Measurements from ENCODE around the gene C10orf143. TPM values are rescaled to one million over a fixed set of nuclear protein-coding genes. Genes with fewer than 3 reads are reported as not detected.

C10orf143 gene
- total RNA-seq, 3 donors from 2014 or later (not counting 1 experiment from before 2014, with no cell fraction given) = 7.1 to 10.9 (median 8.2) TPM

- no peaks in the 10 kb centered on the region for H3K4me1 Mint-ChIP-seq
- 89% methylated on average over 28 of the region's 28 CpGs for WGBS (ENCODE audit: insufficient coverage)
- Histone ChIP-seq H3K4me1 (ENCODE audit: control insufficient read depth, insufficient read depth, low read length) (no peaks in the 10 kb centered on the region), H3K9me3 (ENCODE audit: control insufficient read depth, insufficient read depth, low read length) (no peaks in the 10 kb centered on the region), H3K36me3 (ENCODE audit: control insufficient read depth, insufficient read depth, low read length) (no peaks in the 10 kb centered on the region), H3K27me3 (ENCODE audit: control insufficient read depth, insufficient read depth, low read length) (no peaks in the 10 kb centered on the region), H3K27ac (ENCODE audit: low read length) (no peak overlapping the region), H3K4me3 (ENCODE audit: low read length) (no peak overlapping the region)
- no peak overlapping the region for H3K27ac Mint-ChIP-seq
- no peak overlapping the region for H3K4me3 Mint-ChIP-seq
- intact Hi-C loops (cut with micrococcal nuclease) = no loop called here
- no peaks in the 10 kb centered on the region for H3K27me3 Mint-ChIP-seq (ENCODE audit: low read depth in 2 of 2)
- no peaks in the 10 kb centered on the region for H3K36me3 Mint-ChIP-seq
- no peaks in the 10 kb centered on the region for H3K9me3 Mint-ChIP-seq
- TF ChIP-seq CTCF (IDR thresholded peaks at IDR 0.05) = no peak
- ATAC-seq = no peak
- no peak for DNase-seq
Measured at GRCh38 chr10:130022511-130023299, 87.9 kb downstream of the C10orf143 start.

GRCh38 chr10:130022086-130022485, 88.5 kb downstream of the C10orf143 start:
- H3K9me3 ChIP-seq (ENCODE audit: control insufficient read depth, insufficient read depth, low read length) = no peaks in the 10 kb centered on the region
- Mint-ChIP-seq H3K4me3 (no peak overlapping the region), H3K27ac (no peak overlapping the region), H3K4me1 (no peaks in the 10 kb centered on the region), H3K36me3 (no peaks in the 10 kb centered on the region), H3K27me3 (ENCODE audit: low read depth in 2 of 2) (no peaks in the 10 kb centered on the region), H3K9me3 (no peaks in the 10 kb centered on the region)
- H3K27me3 ChIP-seq (ENCODE audit: control insufficient read depth, insufficient read depth, low read length) = no peaks in the 10 kb centered on the region
- WGBS (ENCODE audit: insufficient coverage) = 90% methylated on average over 6 of the region's 6 CpGs
- no peak for TF ChIP-seq CTCF (IDR thresholded peaks at IDR 0.05)
- intact Hi-C loops (cut with micrococcal nuclease) = no loop called here
- no peaks in the 10 kb centered on the region for H3K36me3 ChIP-seq (ENCODE audit: control insufficient read depth, insufficient read depth, low read length)
- H3K4me3 ChIP-seq (ENCODE audit: low read length) = no peak overlapping the region
- no peaks in the 10 kb centered on the region for H3K4me1 ChIP-seq (ENCODE audit: control insufficient read depth, insufficient read depth, low read length)
- ATAC-seq (no peak), DNase-seq (no peak)
- no peak overlapping the region for H3K27ac ChIP-seq (ENCODE audit: low read length)

- Histone ChIP-seq H3K4me1 (ENCODE audit: control insufficient read depth, insufficient read depth, low read length) (no peaks in the 10 kb centered on the region), H3K4me3 (ENCODE audit: low read length) (no peak overlapping the region), H3K27me3 (ENCODE audit: control insufficient read depth, insufficient read depth, low read length) (no peaks in the 10 kb centered on the region), H3K27ac (ENCODE audit: low read length) (no peak overlapping the region), H3K9me3 (ENCODE audit: control insufficient read depth, insufficient read depth, low read length) (no peaks in the 10 kb centered on the region), H3K36me3 (ENCODE audit: control insufficient read depth, insufficient read depth, low read length) (no peaks in the 10 kb centered on the region)
- Mint-ChIP-seq H3K4me3 (no peak overlapping the region), H3K4me1 (no peaks in the 10 kb centered on the region), H3K9me3 (no peaks in the 10 kb centered on the region), H3K36me3 (no peaks in the 10 kb centered on the region), H3K27ac (no peak overlapping the region), H3K27me3 (ENCODE audit: low read depth in 2 of 2) (no peaks in the 10 kb centered on the region)
- no peak for TF ChIP-seq CTCF (IDR thresholded peaks at IDR 0.05)
- no peak for ATAC-seq
- WGBS (ENCODE audit: insufficient coverage) = 76% methylated on average over 12 of the region's 12 CpGs
- no peak for DNase-seq
- intact Hi-C loops (cut with micrococcal nuclease) = no loop called here
Measured at GRCh38 chr10:130021383-130021950, 89.2 kb downstream of the C10orf143 start.

Measured in natural killer cell (primary cell).